IPS DF 4.7 (cell line): ENCODE measurements around the gene UVRAG.

Experiments
- DNase-seq: peaks from one replicate; pipeline ENCODE4 v3.0.0-alpha.2; 2013; ENCODE audit warnings: low spot score; ENCODE audit errors: extremely low read depth

Gene UVRAG

GRCh38 chr11:75783416-75784084 lies 31.5 kb upstream of the UVRAG start:
- no peak for DNase-seq

- no peak for DNase-seq
Observed at GRCh38 chr11:75784085-75784478, 30.9 kb upstream of the UVRAG start.

GRCh38 chr11:75784506-75784905 lies 30.5 kb upstream of the UVRAG start:
- DNase-seq = no peak

GRCh38 chr11:75785187-75785586 lies 29.8 kb upstream of the UVRAG start:
- DNase-seq = no peak

- DNase-seq = no peak
Observed at GRCh38 chr11:75786101-75786736, 28.8 kb upstream of the UVRAG start.

GRCh38 chr11:75789521-75789920 lies 25.5 kb upstream of the UVRAG start:
- DNase-seq = no peak

- DNase-seq = no peak
Observed at GRCh38 chr11:75790986-75791385, 24.0 kb upstream of the UVRAG start.

GRCh38 chr11:75792127-75792731 lies 22.8 kb upstream of the UVRAG start:
- no peak for DNase-seq

- no peak for DNase-seq
Observed at GRCh38 chr11:75792997-75793800, 21.8 kb upstream of the UVRAG start.

GRCh38 chr11:75793966-75794365 lies 21.0 kb upstream of the UVRAG start:
- DNase-seq = no peak

- DNase-seq = no peak
Observed at GRCh38 chr11:75795276-75796090, 19.5 kb upstream of the UVRAG start.

- no peak for DNase-seq
Observed at GRCh38 chr11:75796091-75796435, 18.9 kb upstream of the UVRAG start.

GRCh38 chr11:75797116-75797515 lies 17.9 kb upstream of the UVRAG start:
- no peak for DNase-seq

- DNase-seq = no peak
Observed at GRCh38 chr11:75797792-75798191, 17.2 kb upstream of the UVRAG start.

GRCh38 chr11:75800136-75800675 lies 14.8 kb upstream of the UVRAG start:
- no peak for DNase-seq

- DNase-seq = no peak
Observed at GRCh38 chr11:75800728-75801361, 14.2 kb upstream of the UVRAG start.

- DNase-seq = no peak
Observed at GRCh38 chr11:75801362-75802020, 13.5 kb upstream of the UVRAG start.

- no peak for DNase-seq
Observed at GRCh38 chr11:75802021-75802912, 12.7 kb upstream of the UVRAG start.
